22Rv1 (cell line): ENCODE data around the gene PTH2.
A peak's percentile ranks its signal among the peaks of the same experiment; 100 is the strongest.

Source experiments
- H3K27ac ChIP-seq: fragments of 450-650 bp; 2 replicates; pipeline ENCODE4 v1.5.1; 2017
- CTCF ChIP-seq: fragments of 450-650 bp; IDR thresholded peaks from 2 replicates; pipeline ENCODE4 v1.5.1; 2017; ENCODE audit warnings: mild to moderate bottlenecking
- ZFX ChIP-seq: fragments of 450-650 bp; IDR thresholded peaks from 2 replicates; pipeline ENCODE4 v1.6.1; 2017; ENCODE audit warnings: antibody characterized with exemption, borderline replicate concordance

Gene PTH2

DNA sequence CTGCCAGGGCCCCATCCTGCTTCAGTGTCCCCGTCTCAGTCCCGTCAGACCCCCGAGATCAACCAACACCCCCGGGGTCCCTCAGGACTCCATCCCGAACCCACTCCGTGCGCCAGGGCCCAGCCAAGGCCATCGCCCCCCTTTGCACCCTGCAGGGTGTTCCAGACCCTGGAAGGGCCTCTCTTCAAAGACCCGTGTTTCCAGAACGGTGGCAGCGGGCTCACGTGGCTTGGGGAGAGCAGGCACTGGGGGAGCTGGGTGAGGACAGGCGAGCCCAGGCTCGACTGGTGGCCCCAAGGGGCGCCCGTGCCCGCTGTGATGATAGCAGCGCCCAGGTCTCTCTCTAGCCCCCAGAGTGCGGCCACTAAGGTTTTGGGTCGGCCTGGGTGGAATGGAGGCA, 33.8 kb downstream of the PTH2 start:
- no peak for TF ChIP-seq CTCF
- no peak for TF ChIP-seq ZFX
- no peak overlapping the region for H3K27ac ChIP-seq

DNA sequence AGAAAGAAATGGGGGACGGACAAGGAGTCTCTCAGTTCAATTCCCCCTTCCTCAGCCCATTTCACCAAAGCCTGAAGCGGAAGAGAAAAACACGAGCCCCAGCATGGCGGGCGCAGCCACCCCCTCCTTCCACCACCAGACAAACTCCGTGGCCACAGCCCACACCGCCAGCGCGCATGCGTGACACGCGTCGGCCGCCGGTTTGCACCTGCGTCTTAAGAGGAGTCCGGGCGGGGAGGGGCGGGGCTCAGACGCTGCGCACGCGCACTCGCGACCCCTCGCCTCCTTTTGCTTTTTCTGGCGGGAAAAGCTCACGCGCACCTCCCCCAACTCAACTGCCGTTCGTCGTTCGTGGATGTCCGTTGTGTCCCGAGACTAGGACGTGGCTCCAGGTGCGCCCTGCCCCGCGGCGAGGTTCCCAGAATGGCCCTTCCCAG, 35.3 kb downstream of the PTH2 start, which contains the start of gene KASH5:
Gene KASH5, plus strand, starts transcription at position 314 of the 437 bp plus-strand sequence. CDS start 2,635 bp downstream, outside the sequence.
- TF ChIP-seq CTCF (no peak), ZFX (no peak)
- H3K27ac ChIP-seq: peak within 1 kb of the TSS; percentile 76

DNA sequence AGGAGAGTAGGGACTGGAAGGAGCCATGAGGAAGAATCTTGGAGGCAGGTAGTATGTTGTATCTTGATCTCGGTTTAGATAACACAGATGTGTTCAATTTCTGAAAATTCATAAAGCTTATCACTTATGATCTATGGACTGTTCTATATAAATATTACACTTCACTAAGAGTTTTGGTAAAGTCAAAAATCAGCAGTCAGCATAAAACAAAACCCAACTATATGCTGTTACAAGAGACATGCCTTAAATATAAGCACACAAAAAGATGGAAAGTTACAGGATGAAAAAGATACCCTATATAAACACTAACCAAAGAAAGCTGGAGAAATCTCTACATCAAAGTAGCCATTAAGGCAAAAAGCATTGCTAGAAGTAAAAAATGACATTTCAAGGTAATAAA, 39.6 kb downstream of the PTH2 start:
- TF ChIP-seq ZFX: no peak
- no peak for TF ChIP-seq CTCF
- no peak overlapping the region for H3K27ac ChIP-seq

DNA sequence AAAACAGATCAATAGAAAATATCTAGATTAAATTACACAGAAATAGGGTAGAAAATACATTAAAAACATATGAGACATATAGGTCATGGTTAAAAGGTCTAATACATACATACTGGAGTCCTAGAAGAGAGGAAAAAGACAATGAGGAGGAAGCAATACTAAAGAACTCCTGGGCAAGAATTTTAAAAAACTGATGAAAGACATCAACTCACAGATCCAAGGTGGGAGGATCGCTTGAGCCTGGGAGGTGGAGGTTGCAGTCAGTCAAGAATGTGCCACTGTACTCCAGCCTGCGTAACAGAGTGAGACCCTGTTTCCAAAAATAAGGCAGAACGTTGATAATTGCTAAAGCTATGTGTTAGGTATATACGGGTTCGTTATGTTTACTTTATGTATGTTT, 40.6 kb downstream of the PTH2 start:
- TF ChIP-seq CTCF (no peak), ZFX (no peak)
- no peak overlapping the region for H3K27ac ChIP-seq

- TF ChIP-seq ZFX (no peak), CTCF (no peak)
- H3K27ac ChIP-seq: no peak overlapping the region
Observed at GRCh38 chr19:49380391-49380790, 42.9 kb downstream of the PTH2 start.

DNA sequence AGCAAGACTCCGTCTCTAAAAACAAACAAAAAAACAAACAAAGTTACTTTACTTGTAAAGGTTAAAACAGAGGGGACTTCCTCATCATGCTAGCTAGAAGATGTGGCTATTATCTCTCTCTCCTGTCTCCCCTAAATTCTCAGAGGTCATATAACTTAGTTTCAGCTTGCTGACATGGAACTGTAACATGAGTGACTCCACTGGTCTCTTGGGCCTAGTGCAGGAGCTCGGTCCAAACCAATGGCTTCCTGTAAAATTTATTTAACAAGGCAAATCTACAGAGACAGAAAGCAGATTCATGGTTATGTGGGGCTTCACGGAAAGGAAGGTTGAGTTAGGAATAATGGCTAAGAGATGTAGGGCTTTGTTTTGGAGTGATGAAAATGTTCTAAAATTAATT, 44.7 kb downstream of the PTH2 start:
- no peak for TF ChIP-seq CTCF
- TF ChIP-seq ZFX: no peak
- no peak overlapping the region for H3K27ac ChIP-seq

- H3K27ac ChIP-seq: no peak overlapping the region
- TF ChIP-seq CTCF (no peak), ZFX (no peak)
Observed at GRCh38 chr19:49374665-49375434, 48.4 kb downstream of the PTH2 start.

DNA sequence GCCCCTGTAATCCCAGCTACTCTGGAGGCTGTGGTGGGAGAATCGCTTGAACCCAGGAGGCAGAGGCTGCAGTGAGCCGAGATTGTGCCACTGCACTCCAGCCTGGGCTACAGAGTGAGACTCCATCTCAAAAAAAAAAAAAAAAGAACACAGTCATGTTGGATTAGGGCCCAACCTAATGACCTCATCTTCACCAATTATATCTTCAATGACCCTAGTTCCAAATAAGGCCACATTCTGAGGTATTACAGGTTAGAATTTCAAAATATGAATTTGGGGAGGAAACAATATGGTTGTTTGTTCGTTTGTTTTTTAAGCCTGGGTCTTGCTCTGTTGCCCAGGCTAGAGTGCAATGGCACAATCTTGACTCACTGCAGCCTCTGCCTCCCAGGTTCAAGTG, 50.1 kb downstream of the PTH2 start:
- H3K27ac ChIP-seq: peak overlapping the region; percentile 44
